Dendritic cell treated with granulocyte-macrophage colony-stimulating factor and Interleukin-4, amounts not matched to agents 40 ng/mL and 50 ng/mL, for 4 days (primary cell): ENCODE data around the gene RPS21.

Experiments used
- H3K27ac Mint-ChIP-seq: one replicate; pipeline ENCODE4 v1.8.0; 2022; ENCODE audit warnings: mild to moderate bottlenecking, mixed read lengths
- H3K27me3 Mint-ChIP-seq: one replicate; pipeline ENCODE4 v1.8.0; 2022; ENCODE audit warnings: mild to moderate bottlenecking, mixed read lengths
- H3K36me3 Mint-ChIP-seq: one replicate; pipeline ENCODE4 v1.8.0; 2022; ENCODE audit warnings: low read depth, mixed read lengths
- H3K4me1 Mint-ChIP-seq: one replicate; pipeline ENCODE4 v1.8.0; 2022; ENCODE audit warnings: low read depth, mixed read lengths
- H3K4me3 Mint-ChIP-seq: one replicate; pipeline ENCODE4 v1.8.0; 2022; ENCODE audit warnings: mild to moderate bottlenecking, moderate library complexity, mixed read lengths
- H3K9me3 Mint-ChIP-seq: one replicate; pipeline ENCODE4 v1.8.0; 2022; ENCODE audit warnings: mixed read lengths
- intact Hi-C: fragments of 100-400 bp; cut with micrococcal nuclease; formaldehyde crosslinking; loops from one replicate; pipeline ENCODE4 v1.15.0; 2022

Gene RPS21

GRCh38 chr20:62350098-62350628 lies 36.7 kb upstream of the RPS21 start:
- Mint-ChIP-seq H3K4me1 (no peaks in the 10 kb centered on the region), H3K27ac (no peak overlapping the region), H3K9me3 (peaks cover 10% of the 10 kb centered on the region), H3K27me3 (no peaks in the 10 kb centered on the region), H3K36me3 (no peaks in the 10 kb centered on the region), H3K4me3 (no peak overlapping the region)
- intact Hi-C loops, result no loop called here

GRCh38 chr20:62350629-62351422 lies 36.1 kb upstream of the RPS21 start:
- intact Hi-C loops, result no loop called here
- Mint-ChIP-seq H3K27me3 (peaks cover under 1% of the 10 kb centered on the region), H3K27ac (no peak overlapping the region), H3K36me3 (no peaks in the 10 kb centered on the region), H3K4me1 (no peaks in the 10 kb centered on the region), H3K9me3 (peaks cover 10% of the 10 kb centered on the region), H3K4me3 (no peak overlapping the region)

- no peak overlapping the region for H3K4me3 Mint-ChIP-seq
- H3K4me1 Mint-ChIP-seq, result no peaks in the 10 kb centered on the region
- intact Hi-C loops, result no loop called here
- peaks cover 10% of the 10 kb centered on the region for H3K9me3 Mint-ChIP-seq
- no peaks in the 10 kb centered on the region for H3K36me3 Mint-ChIP-seq
- H3K27ac Mint-ChIP-seq, result no peak overlapping the region
- peaks cover 9% of the 10 kb centered on the region for H3K27me3 Mint-ChIP-seq
Observed at GRCh38 chr20:62351469-62352401, 35.2 kb upstream of the RPS21 start.

- intact Hi-C loops, result no loop called here
- H3K4me3 Mint-ChIP-seq, result no peak overlapping the region
- H3K27me3 Mint-ChIP-seq, result peaks cover 18% of the 10 kb centered on the region
- no peak overlapping the region for H3K27ac Mint-ChIP-seq
- H3K4me1 Mint-ChIP-seq, result no peaks in the 10 kb centered on the region
- no peaks in the 10 kb centered on the region for H3K36me3 Mint-ChIP-seq
- H3K9me3 Mint-ChIP-seq, result peaks cover 10% of the 10 kb centered on the region
Observed at GRCh38 chr20:62352402-62353288, 34.3 kb upstream of the RPS21 start.

GRCh38 chr20:62353289-62354030 lies 33.4 kb upstream of the RPS21 start:
- Mint-ChIP-seq H3K9me3 (peaks cover 6% of the 10 kb centered on the region), H3K4me1 (no peaks in the 10 kb centered on the region), H3K27ac (no peak overlapping the region), H3K4me3 (no peak overlapping the region), H3K27me3 (peaks cover 23% of the 10 kb centered on the region), H3K36me3 (no peaks in the 10 kb centered on the region)
- intact Hi-C loops, result no loop called here

- Mint-ChIP-seq H3K27me3 (peaks cover 27% of the 10 kb centered on the region), H3K27ac (no peak overlapping the region), H3K4me1 (no peaks in the 10 kb centered on the region), H3K9me3 (no peaks in the 10 kb centered on the region), H3K36me3 (no peaks in the 10 kb centered on the region), H3K4me3 (no peak overlapping the region)
- intact Hi-C loops, result no loop called here
Observed at GRCh38 chr20:62354031-62354808, 32.7 kb upstream of the RPS21 start.

GRCh38 chr20:62354811-62355341 lies 32.0 kb upstream of the RPS21 start:
- no peaks in the 10 kb centered on the region for H3K4me1 Mint-ChIP-seq
- no peak overlapping the region for H3K4me3 Mint-ChIP-seq
- H3K9me3 Mint-ChIP-seq, result no peaks in the 10 kb centered on the region
- H3K36me3 Mint-ChIP-seq, result no peaks in the 10 kb centered on the region
- H3K27ac Mint-ChIP-seq, result no peak overlapping the region
- intact Hi-C loops, result no loop called here
- H3K27me3 Mint-ChIP-seq, result peaks cover 27% of the 10 kb centered on the region

- Mint-ChIP-seq H3K4me1 (no peaks in the 10 kb centered on the region), H3K36me3 (no peaks in the 10 kb centered on the region), H3K9me3 (no peaks in the 10 kb centered on the region), H3K27ac (no peak overlapping the region), H3K4me3 (no peak overlapping the region), H3K27me3 (peaks cover 27% of the 10 kb centered on the region)
- intact Hi-C loops, result no loop called here
Observed at GRCh38 chr20:62355516-62355877, 31.4 kb upstream of the RPS21 start.

- H3K27ac Mint-ChIP-seq, result no peak overlapping the region
- H3K27me3 Mint-ChIP-seq, result peaks cover 28% of the 10 kb centered on the region
- intact Hi-C loops, result no loop called here
- no peaks in the 10 kb centered on the region for H3K4me1 Mint-ChIP-seq
- no peaks in the 10 kb centered on the region for H3K9me3 Mint-ChIP-seq
- H3K4me3 Mint-ChIP-seq, result no peak overlapping the region
- no peaks in the 10 kb centered on the region for H3K36me3 Mint-ChIP-seq
Observed at GRCh38 chr20:62355878-62356588, 30.9 kb upstream of the RPS21 start.

- H3K27me3 Mint-ChIP-seq, result peaks cover 28% of the 10 kb centered on the region
Observed at GRCh38 chr20:62356589-62357186, 30.2 kb upstream of the RPS21 start.

GRCh38 chr20:62357187-62357667 lies 29.7 kb upstream of the RPS21 start:
- Mint-ChIP-seq H3K4me3 (no peak overlapping the region), H3K4me1 (no peaks in the 10 kb centered on the region), H3K27ac (no peak overlapping the region), H3K27me3 (peaks cover 28% of the 10 kb centered on the region), H3K36me3 (no peaks in the 10 kb centered on the region), H3K9me3 (no peaks in the 10 kb centered on the region)
- intact Hi-C loops, result no loop called here

More at GRCh38 chr20:62356589-62357186, 30.2 kb upstream of the RPS21 start:
- no peak overlapping the region for H3K4me3 Mint-ChIP-seq
- H3K9me3 Mint-ChIP-seq, result no peaks in the 10 kb centered on the region
- intact Hi-C loops, result no loop called here
- no peaks in the 10 kb centered on the region for H3K36me3 Mint-ChIP-seq
- H3K4me1 Mint-ChIP-seq, result no peaks in the 10 kb centered on the region
- H3K27ac Mint-ChIP-seq, result no peak overlapping the region
